KG1 (cell line): ENCODE results near the gene SCTR.

Experiments
- DNase-seq: peaks from one replicate; lab custom pipeline; 2025; lab: John Stamatoyannopoulos, UW

SCTR gene

DNA sequence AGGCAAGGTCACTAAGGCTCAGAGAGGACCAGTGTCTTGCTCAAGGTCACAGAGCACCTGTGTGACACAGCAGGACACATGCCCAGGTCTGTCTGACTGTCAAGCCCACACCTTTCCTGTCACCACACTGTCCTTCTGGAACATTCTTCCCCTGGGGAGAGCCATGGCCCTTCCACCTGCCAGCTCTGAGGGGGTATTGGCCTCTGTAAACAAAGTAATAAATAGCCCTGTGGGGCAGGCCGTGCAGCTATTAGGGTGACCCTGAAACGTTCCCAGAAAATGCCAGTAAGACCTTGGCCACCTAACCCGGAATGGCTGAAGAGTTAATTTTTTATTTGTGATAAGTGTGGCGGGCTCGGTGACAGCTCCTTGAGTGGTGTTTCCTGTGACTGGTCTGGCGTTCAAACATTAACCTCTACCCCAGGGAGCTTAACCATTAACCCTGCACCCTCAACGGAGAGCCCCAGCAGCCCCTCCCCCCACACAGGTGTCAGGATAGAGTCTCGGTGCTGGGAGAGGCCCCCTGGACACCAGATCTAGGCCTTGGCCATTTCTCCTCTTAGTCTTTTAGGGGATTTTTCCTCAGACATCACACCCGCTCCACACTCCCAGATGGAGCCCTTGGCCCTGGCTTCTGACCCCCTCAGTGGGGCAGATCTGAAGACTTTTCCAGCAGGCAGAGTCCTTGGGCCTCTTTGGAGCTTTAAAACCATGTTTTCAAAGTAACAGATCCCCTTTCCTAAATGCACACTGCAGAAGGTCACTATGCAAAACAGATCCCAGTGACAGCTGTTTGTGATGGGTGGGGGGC is 36.6 kb downstream of the SCTR start:
- no peak for DNase-seq

DNA sequence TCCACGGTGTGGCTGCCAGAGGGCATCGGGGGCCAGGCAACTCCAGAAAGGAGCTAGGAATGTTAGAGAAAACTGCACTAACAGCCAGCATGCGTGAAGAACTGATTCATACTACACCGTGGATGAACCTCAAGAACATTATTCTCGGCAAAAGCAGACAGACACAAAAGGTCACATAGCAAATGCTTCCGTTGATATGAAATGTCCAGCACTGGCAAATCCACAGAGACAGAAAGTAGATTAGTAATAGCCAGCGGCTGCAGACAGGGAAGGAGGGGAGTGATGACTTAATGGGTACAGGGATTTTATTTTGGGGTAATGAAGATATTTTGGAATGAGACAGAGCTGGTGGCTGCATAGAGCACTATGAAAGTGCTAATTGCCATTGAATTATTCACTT is 37.4 kb downstream of the SCTR start:
- DNase-seq: no peak

DNA sequence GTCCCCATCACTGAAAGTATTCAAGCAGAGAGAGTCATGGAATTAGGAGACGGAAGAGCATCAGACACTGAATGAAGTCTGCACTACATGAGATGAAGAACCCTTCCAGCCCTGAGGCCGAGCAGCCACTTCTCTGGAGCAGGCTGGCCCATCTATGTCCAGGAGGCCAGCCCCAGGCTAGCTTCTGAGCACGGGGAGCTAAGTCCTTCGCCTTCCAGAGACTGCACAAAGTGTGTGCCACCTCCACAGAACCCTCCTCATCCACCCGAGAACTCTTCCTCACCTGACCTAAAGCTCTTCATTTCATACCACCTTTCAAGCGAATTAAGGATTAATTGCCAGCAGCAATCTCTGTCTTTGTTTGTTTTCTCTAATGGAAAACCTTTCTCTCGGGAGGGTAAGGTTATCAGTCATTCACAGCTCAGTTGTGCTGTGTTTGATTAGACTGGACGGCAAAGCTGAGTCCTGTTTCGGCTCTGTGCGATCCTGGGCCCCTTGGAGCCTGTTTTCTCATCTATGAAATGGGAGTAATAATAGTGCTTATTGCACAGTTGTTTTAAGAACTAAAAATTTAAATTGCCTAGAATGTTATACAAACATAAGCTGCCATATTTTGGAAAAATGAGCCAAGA is 38.0 kb downstream of the SCTR start:
- no peak for DNase-seq

DNA sequence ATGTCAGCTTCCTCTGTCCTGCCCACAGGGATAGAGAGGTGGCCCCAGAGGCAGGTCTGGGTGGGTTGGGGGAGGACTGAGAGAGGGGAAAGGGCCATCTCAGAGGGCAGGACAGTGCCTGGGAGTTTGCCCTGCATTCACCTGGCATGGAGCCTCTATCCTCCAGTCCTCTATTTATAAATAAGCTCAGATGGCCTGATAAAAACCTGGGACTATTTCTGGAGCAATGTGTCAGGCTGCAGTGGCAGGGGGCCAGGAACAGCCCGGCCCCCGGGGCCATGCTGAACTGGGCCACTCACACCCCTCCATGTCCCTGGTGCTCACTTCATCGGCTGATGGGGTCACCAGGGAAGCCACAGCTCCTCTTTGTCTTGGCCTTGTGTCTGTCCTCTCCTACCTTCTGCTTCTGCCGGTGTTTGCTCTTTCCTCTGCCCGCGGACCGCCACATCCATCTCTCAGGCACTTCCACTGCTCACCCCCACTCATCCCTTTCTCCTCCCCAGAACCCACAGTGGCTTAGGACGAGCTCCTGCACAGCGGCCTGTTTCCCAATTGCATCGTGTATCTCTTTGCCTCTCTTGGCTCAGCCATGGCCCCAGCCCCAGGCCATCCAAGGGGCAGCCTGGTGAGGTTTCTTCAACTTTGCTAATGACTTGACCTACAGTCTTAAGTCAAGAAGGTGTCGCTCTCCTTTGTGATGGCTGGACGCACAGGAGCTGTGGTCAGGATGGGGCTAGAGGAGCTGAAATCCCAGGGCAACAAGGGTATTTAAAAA is 38.8 kb downstream of the SCTR start:
- no peak for DNase-seq

DNA sequence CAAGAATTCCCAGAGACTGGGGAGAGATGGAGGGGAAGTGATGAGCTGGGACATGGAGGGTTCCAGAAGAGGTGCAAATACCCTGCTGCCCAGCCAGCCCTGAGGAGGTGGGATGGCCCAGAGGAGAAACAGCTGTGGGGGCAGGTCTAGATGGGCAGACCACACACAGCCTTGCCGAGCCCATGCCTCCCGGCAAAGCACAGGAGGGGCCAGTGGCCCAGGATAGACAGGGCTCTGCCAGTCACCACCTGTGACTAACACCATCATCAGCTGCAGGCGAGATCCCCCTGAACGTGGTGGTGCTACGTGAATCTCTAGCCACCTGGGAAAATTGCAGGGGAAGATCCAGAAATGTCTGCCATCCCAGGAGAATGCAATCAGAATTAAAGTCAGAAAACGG is 39.4 kb downstream of the SCTR start:
- no peak for DNase-seq

DNA sequence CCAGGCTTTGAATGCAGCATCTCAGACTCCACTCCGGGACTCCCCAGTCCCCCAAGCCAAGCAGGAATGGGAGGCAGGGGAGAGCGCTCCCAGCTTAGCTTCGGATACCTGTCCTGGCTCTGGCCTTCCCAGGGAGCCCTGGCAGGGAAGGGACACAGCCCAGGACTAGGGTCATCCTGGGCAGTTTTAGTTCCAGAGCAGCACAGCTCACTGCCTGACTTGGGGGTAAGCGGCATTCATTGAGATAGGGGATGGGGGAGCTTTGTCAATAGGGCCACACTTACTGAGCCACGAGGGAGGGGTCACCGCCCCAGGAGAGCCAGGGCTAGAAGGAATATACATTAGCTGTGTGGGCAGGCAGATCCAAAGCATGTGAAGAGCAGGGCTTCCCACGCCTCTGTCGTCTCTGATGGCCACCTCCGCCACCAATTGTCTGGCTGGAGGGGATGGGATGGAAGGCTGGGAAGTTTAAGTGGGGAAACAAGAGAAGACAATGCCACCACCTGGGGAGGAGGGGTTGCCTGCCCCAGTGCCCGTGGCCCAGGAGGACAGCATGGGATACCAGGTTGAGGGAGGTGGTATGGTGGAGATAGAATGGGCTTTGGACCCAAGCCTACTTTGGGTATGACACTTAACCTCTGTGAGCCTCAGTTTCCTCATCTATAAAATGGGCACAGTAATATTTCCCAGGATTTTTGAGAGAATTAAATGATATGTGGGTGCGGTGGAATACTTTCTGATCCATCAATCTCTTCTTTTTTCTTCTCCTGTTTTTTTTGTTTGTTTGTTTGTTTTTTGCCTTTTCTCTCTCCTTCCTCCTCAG is 40.2 kb downstream of the SCTR start:
- no peak for DNase-seq

DNA sequence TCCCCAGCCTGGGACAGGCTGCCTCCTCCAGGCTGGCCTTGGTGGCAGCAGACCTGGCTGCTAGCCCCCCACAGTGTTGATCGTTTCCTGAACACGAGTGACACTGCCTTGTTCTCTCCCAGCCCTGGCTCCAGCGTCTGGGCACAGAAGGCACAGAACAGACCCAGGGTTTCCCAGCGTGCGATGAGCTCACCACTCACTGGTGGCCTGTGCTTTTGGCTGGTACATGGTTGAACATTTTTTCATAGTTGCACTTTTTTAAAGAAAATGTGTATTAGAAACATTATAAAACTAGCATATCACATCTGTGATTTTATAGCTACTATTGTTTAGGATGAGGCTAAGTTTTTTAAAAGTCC is 40.9 kb downstream of the SCTR start:
- no peak for DNase-seq

DNA sequence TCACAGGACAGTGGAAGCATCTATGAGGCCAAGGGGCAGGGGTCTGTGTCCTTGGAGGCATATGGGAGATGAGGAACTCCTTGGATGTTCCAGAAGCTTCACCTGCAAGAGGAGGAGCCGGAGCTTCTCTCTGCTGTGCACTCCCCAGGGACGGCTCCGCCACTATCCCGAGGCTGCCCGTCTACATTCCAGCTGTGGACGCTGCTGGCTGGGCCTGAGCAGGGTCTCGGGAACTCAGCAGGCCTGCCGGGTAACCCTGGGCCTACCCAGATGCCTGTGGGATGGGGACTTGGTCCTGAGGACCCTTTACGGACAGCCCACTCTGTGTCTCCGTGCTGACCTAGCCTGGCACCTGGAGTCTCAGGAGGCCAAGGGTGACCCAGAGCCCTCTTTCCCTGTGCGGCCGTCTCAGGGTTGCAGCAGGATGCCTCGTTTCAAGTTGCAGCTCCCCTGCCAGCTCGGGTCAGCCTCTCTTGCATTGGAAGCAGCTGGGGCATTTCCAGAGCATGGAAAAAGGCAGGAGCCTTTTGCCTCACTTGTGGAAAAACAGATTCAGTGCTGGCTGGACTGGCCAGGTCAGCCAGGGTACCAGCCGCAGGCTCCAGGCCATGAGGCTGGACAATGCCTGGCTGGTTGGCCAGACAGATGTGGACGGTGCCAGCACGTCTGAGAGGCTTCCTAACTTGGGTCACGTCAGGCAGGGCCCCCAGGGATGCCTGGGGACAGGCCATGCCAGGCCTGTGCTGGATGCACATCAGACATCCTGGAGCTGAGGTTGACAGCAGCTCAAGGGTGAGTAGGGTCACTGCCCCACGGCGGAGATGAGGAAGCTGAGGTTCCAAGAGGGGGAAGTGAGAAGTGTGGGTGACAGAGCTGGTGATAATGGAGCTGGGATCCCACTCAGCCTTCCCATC is 41.5 kb downstream of the SCTR start:
- no peak for DNase-seq

DNA sequence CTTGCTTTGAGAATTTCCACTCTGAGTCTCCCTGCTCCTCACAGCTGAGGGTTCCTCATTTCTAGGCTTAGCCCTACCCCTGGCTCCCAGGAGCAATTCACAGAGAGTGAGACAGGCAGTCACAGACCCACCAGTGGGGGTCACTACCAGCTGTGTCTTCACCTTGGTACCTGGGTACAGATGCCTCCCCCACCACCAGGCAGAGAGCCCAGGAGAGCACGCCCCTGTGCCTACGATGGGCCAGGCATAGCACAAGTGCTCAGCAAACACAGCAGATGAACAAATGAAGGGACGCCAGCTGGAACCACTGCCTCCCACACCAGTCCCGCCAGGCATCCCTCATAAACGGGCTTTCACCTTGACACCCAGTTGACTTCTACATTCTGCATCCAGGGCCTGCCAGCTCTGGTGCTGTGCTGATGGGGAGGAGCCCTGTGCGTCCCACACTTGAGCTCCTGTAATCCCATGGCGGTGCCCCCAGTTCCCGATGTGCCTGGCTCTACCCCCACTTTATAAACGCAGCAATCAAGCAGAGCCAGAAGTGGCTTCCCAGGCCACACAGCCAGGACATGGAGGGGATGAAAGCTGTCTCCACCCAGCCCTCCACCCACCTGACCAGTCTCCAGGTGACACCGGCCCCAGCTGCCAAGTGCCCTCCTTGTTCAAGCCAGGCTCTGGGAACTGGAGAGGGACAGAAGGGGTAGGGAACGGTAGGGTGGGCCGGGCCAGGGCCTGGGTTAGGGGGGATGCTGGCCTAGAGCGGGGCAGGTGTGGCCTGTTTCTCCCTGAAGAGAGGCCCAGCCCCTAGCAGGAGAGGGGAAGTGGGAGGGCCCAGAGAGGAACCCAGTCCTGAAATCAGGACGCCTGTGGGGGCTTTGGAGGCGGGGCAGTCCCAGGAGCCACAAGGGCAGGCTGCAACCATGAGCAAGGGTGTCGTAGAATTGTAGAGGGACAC is 42.5 kb downstream of the SCTR start:
- no peak for DNase-seq

DNA sequence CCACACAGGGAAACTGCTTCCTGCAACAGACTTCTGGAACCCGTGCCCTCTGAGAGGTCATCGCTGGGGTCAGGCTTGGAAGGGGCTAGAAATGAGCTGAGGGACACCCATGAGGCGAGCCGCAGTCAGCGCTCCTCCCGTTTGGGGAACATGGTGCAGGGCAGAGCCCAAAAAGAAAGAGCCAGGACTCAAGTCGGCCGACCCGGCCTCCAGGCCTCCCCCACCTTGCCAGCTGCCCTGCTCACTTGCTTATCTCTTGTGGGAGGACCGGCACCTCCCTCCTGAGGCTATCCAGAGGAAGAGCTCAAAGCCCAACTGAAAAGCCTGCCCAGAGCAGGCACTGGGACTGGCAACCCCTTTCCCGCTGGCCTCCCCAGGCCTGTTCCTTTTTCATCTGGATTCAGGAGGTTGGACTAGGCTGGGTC is 43.6 kb downstream of the SCTR start:
- no peak for DNase-seq

DNA sequence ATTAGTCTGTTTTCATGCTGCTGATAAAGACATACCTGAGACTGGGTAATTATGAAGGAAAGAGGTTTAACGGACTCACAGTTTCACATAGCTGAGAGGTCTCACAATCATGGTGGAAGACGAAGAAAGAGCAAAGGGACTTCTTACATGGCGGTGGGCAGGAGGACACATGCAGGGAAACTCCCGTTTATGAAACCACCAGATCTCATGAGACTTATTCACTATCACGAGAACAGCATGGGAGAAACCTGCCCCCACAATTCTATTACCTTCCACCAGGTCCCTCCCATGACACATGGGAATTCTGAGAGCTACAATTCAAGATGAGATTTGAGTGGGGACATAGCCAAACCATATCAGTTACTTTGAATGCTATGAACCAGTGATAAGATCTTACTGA is 44.1 kb downstream of the SCTR start:
- no peak for DNase-seq

DNA sequence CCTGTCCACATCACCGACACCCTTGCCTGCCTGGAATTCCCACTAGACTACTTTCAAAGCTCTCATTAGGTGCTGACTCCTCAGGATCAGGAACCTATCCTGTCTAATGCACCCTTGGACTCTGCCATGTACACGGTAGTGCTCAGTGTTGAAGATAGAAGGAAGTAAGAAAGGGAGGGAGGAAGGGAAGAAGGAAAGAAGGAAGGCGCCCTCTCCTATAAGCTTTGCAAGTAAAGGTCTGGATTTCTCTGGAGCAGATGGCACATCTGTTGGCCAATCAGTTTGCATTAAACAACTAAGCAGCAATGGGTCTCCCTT is 45.3 kb downstream of the SCTR start:
- no peak for DNase-seq

DNA sequence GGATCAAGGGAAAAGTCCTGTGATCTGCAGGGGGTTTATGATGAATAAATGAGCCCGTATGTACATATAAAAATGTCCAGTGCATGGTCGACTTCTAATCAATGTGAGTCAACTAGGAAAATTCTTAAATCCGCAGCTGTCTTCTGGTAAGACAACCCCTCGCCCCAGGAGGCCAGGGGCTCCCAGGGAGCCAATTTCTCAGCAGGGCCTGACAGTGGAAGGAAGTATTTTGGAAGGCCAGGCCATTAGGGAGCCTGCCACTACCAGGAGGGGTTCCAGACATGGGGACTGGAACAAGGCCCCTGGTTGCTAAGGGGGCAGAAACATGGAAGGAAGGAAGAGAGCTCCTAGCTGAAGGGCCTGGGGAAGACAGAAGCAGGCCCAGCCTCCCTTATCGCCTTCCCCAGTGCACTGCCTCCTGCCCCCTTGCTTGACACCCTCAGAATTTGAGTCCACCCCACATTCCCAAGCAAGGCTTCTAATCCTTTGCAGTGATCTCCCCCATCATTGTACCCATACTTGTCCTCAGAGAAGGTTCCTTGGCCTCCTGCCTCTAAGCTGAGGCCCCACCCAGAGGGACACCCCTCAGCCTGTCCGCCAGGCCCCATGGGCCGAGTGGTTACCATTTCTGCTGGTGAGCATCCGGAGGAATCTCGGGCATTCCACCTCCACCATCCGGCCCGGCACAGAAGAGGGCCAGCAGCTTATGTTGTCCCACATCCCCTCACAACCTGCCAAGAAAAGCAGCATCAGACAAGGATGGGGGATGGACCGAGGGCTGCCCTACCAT is 45.9 kb downstream of the SCTR start:
- DNase-seq: no peak

DNA sequence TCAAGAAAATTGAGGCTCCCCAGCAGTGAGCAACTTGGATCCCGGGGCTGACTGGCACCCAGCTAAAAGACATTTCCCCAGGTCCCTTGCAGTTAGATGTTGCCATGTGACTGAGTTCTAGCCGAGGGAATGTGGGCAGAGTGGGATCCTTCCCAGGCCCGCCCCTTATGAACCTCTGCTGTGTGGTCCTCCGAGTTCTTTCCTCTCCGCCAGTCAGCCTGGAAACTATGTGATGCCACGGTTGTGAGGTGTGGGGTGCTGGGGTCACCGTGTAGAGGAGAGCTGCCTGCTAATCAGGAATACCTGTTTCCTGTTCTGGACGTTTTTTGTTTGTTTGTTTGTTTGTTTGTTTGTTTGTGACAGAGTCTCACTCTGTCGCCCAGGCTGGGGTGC is 47.2 kb downstream of the SCTR start:
- no peak for DNase-seq

DNA sequence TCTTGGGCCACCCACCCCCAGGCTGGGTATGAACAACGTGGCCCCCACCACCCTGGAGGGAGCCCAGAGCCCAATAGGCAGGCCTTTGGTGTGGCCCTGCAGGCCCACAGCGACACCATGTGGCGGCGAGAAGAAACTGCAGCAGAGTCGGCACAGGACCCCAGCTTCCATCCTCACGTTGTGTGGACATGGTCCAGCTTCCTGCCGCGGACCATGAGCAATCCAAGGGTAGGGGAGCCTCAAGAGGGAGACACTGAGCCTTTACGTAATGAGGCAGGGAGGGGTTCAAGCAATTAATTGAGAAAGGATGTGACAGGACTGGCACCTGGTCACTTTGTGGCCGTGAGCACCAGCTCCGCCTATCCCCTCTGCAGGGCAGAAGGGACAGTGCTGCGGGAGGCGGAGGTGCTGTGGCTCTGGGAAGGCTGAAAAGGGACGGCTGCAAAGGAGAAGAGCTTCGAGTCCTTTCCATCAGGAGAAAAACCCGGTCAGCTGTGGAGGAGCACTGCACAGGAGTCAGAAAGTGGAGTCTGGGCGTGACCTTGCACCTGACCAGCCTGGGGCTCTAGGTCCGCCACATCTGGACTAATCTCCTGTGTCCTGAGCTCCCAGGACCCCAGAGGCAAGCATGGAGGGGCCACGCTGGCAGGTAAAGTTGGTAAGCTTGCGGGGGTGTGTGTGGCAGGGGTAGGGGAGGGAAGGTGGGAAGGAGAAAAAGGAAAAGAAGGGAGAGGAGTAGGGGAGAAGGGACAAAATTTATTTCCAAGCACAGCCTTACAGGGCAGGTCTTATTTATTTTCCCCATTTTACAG is 47.8 kb downstream of the SCTR start:
- no peak for DNase-seq

DNA sequence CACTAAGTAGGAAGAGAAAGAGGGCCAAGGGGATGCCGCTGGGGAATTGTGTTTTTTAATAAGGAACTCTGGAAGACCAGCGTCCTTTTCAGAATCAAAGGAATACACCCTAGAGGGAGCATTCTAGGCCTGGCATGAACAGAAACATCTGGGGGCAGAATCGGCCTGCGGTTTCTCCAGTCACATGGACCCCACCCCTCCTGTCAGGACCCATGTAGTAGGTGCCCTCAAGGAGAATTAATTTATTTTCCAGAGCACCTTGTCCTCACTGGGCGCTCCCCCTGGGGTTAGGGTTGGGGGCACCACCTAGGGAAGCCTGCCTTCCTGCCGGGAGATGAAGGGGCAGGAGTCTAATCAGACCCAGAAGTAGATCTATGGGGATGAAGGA is 48.4 kb downstream of the SCTR start:
- DNase-seq: no peak

DNA sequence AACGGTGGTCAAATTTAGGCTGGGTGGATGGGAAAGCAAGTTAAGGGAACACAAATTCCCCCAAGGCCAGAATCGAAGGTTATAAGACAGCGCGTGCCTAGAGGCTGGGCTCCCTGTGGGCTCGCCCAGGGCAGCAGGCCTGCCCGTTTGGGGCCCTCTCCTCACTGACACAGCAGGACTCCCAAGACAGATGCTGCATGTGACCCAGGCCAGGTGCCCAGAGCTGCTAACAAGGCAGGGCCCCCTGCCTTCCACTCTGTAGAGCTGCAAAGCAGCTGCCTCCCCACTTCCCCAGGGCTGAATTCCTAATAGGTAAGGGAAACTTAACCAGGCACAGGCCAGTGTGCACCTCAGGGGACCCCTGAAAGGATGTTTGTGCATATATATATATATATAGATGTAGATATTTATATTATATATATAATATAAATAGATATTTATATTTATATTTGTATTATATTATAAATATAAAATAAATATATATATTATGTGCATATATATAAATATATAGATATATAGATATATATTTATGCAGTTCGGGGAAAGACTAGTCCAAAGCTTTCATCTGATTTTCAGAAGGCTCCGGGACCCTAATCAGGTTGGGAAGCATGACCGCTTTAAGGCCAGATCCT is 48.9 kb downstream of the SCTR start:
- no peak for DNase-seq
